Activated CD4-positive, alpha-beta T cell treated with anti-CD3 and anti-CD28 coated beads for 36 hours (primary cell): ENCODE data around the gene CYP26B1. TPM values are rescaled to one million over a fixed set of nuclear protein-coding genes. Genes with fewer than 3 reads are reported as not detected.
A peak's percentile ranks its signal among the peaks of the same experiment; 100 is the strongest.

Source experiments
- ATAC-seq: fragments of 200-7000 bp; cut with Tn5 transposase; one replicate; pipeline ENCODE4 v1.10.0; 2021; ENCODE audit warnings: mild to moderate bottlenecking, moderate library complexity
- CTCF ChIA-PET: fragments of 350-600 bp; sonication (Branson Sonifier 250); formaldehyde crosslinking; loops from one replicate; lab custom pipeline; 2021; ENCODE audit warnings: antibody characterized with exemption; lab: Charles Lee
- POLR2A ChIA-PET: fragments of 350-600 bp; sonication (Branson Sonifier 250); formaldehyde crosslinking; loops from one replicate; lab custom pipeline; 2021; ENCODE audit warnings: antibody characterized with exemption, inconsistent platforms; lab: Charles Lee
- DNase-seq: peaks from one replicate; pipeline ENCODE4 v3.0.0-alpha.2; 2020
- H3K27ac Mint-ChIP-seq: one replicate; pipeline ENCODE4 v1.8.0; 2021; ENCODE audit warnings: mixed read lengths
- H3K27me3 Mint-ChIP-seq: one replicate; pipeline ENCODE4 v1.8.0; 2021; ENCODE audit warnings: mixed read lengths
- H3K36me3 Mint-ChIP-seq: one replicate; pipeline ENCODE4 v1.8.0; 2021; ENCODE audit warnings: low read depth, mixed read lengths
- H3K4me1 Mint-ChIP-seq: one replicate; pipeline ENCODE4 v1.8.0; 2021; ENCODE audit warnings: mixed read lengths
- H3K4me3 Mint-ChIP-seq: one replicate; pipeline ENCODE4 v1.8.0; 2021; ENCODE audit warnings: mild to moderate bottlenecking, moderate library complexity, mixed read lengths
- H3K9me3 Mint-ChIP-seq: one replicate; pipeline ENCODE4 v1.8.0; 2021; ENCODE audit warnings: low read depth, mixed read lengths
- intact Hi-C, 2 experiments: fragments of 100-400 bp; cut with DNase I in 1 of 2; cut with micrococcal nuclease in 1 of 2; formaldehyde crosslinking; loops; one replicate each; pipeline versions ENCODE4 v1.14.2 to v1.15.1; 2022 to 2024; cut with DNase I, micrococcal nuclease
- total RNA-seq, 2 experiments: library from RNA; stranded (reverse); gene quantifications; one replicate each; pipeline ENCODE4 v1.2.3, GENCODE V29; 2021

The CYP26B1 gene
- total RNA-seq, 2 experiments from 2014 or later, result not detected

DNA sequence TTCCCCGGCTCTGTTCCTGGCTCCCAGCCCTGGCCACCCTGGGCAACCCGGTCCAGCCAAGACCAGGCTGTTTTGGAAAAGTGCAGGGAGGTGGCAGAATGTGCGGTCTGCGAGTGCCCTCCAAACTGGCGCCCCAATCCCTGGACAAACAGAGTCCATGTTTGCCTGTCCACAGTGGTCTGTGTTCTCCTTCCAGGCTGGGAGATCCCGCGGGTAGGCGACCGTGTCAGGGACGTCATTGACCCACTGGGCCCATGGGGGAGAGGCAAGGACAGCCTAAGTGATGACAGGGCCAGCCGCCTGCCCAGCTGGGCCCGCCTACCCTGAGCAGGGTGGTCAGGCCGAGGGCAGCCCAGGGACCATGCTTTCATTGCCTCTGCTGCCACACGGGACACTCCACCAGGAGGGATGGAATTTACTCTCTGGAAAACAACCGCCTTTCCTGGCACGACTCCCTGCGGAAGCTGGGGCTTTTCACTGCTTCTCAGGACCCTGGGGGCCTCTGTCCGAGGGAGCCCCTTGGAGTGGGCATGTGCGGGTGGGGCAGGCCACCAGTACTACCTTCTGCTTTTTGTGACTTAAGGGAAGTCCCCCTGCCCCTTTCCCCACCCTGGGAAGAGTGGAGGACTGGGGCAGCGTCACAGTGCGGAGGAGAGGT is 20.1 kb downstream of the CYP26B1 start:
- ChIA-PET POLR2A (no interaction called here), CTCF (no interaction called here)
- intact Hi-C loops, result no loop called here
- H3K4me1 Mint-ChIP-seq, result no peaks in the 10 kb centered on the region
- ATAC-seq, result no peak
- no peaks in the 10 kb centered on the region for H3K9me3 Mint-ChIP-seq
- H3K36me3 Mint-ChIP-seq, result no peaks in the 10 kb centered on the region
- no peak overlapping the region for H3K4me3 Mint-ChIP-seq
- no peak overlapping the region for H3K27ac Mint-ChIP-seq
- H3K27me3 Mint-ChIP-seq, result peaks cover 8% of the 10 kb centered on the region
- DNase-seq, result no peak

- peaks cover 3% of the 10 kb centered on the region for H3K9me3 Mint-ChIP-seq
- H3K27ac Mint-ChIP-seq, result no peak overlapping the region
- H3K4me1 Mint-ChIP-seq, result no peaks in the 10 kb centered on the region
- DNase-seq (no peak), ATAC-seq (no peak)
- peaks cover 11% of the 10 kb centered on the region for H3K27me3 Mint-ChIP-seq
- CTCF ChIA-PET, result no interaction called here
- POLR2A ChIA-PET, result no interaction called here
- intact Hi-C loops, result no loop called here
- H3K36me3 Mint-ChIP-seq, result no peaks in the 10 kb centered on the region
- H3K4me3 Mint-ChIP-seq, result no peak overlapping the region
Observed at GRCh38 chr2:72126186-72127100, 21.2 kb downstream of the CYP26B1 start.

DNA sequence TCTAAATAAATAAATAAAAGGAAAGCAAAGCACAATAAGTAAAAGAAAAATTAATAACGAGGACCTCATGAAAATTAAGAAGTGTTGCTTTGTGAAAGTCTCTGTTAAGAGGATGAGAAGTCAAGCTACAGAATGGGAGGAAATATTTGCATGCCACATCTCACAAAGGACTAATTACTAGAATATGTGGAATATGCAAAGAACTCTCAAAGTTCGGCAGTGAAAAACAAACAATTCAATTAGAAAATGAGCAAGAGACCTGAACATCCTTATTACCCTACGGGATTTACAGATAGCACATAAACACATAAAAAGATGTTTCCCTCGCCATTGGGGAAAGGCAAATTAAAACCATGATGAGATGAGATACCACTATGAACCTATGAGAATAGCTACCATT is 23.3 kb downstream of the CYP26B1 start:
- ChIA-PET CTCF (no interaction called here), POLR2A (no interaction called here)
- DNase-seq, result no peak
- Mint-ChIP-seq H3K27ac (no peak overlapping the region), H3K9me3 (peaks cover 4% of the 10 kb centered on the region), H3K27me3 (peaks cover 6% of the 10 kb centered on the region), H3K4me3 (no peak overlapping the region), H3K4me1 (no peaks in the 10 kb centered on the region), H3K36me3 (no peaks in the 10 kb centered on the region)
- intact Hi-C loops, result no loop called here
- no peak for ATAC-seq

DNA sequence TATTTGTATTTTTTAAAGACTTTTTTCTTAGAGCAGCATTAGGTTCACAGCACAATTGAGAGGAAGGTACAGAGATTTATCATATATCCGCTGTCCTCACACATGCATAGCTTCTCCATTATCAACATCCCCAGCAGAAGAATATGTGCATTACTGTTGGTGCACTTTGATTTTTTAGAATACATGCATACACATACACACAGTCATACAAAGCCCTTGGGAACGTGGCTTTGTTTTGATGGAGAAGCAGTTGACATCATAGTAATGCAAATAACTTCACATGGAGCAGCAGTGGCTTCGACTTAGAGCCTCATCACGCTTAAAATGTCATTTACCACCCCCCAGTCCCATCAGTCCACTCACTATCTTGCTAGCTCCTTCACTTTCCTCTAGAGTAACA is 26.5 kb downstream of the CYP26B1 start:
- intact Hi-C loops, result no loop called here
- Mint-ChIP-seq H3K4me1 (no peaks in the 10 kb centered on the region), H3K4me3 (no peak overlapping the region), H3K27ac (no peak overlapping the region), H3K36me3 (no peaks in the 10 kb centered on the region), H3K27me3 (peaks cover 6% of the 10 kb centered on the region), H3K9me3 (peaks cover 4% of the 10 kb centered on the region)
- ChIA-PET POLR2A (no interaction called here), CTCF (no interaction called here)
- no peak for ATAC-seq
- DNase-seq, result no peak

DNA sequence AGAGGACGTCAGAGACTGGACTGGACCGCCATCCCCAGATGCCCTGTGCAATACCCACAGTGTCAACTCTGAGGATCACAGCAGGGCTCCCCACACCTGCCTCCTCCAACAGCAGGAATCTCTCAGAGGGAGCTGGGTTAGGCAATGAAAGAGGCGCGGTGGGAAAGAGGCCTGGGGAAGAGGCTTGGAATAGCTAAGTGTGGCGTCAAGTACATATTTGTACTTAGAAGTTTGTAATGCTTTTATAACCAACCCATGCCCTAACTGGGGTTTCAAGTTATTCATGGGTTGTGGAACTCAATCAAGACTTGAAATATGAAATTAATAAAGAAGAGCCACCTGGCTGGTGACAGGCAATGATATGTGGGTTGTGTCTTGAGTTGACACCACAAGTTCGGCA is 28.7 kb downstream of the CYP26B1 start:
- Mint-ChIP-seq H3K27ac (no peak overlapping the region), H3K9me3 (peaks cover 4% of the 10 kb centered on the region), H3K27me3 (peaks cover 6% of the 10 kb centered on the region), H3K36me3 (no peaks in the 10 kb centered on the region), H3K4me3 (no peak overlapping the region), H3K4me1 (no peaks in the 10 kb centered on the region)
- intact Hi-C loops, result no loop called here
- CTCF ChIA-PET, result no interaction called here
- no peak for DNase-seq
- ATAC-seq, result no peak
- POLR2A ChIA-PET, result no interaction called here

DNA sequence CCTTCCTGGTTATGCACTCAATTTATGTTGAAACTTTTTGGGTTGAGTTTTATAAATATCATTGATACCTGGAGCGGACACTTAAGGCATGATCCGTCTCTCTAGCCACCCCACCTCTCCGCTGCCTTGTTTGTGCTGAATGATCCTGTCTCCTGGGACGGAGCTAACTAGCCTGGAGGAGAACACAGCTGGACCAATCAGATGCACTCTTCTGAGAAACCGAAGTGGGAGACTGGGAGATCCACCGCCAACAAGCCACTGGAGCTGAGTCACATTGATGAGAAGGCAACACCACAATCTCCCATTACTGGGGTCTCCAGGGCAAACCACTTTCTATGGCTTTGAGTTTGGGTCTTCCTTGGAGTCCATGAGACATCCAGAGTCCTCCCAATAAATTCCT is 29.3 kb downstream of the CYP26B1 start:
- H3K27me3 Mint-ChIP-seq, result peaks cover 6% of the 10 kb centered on the region
- intact Hi-C loops, result no loop called here
- no peaks in the 10 kb centered on the region for H3K36me3 Mint-ChIP-seq
- H3K9me3 Mint-ChIP-seq, result peaks cover 4% of the 10 kb centered on the region
- no peak for ATAC-seq
- CTCF ChIA-PET, result no interaction called here
- POLR2A ChIA-PET, result no interaction called here
- H3K27ac Mint-ChIP-seq, result no peak overlapping the region
- no peak overlapping the region for H3K4me3 Mint-ChIP-seq
- no peaks in the 10 kb centered on the region for H3K4me1 Mint-ChIP-seq
- no peak for DNase-seq

DNA sequence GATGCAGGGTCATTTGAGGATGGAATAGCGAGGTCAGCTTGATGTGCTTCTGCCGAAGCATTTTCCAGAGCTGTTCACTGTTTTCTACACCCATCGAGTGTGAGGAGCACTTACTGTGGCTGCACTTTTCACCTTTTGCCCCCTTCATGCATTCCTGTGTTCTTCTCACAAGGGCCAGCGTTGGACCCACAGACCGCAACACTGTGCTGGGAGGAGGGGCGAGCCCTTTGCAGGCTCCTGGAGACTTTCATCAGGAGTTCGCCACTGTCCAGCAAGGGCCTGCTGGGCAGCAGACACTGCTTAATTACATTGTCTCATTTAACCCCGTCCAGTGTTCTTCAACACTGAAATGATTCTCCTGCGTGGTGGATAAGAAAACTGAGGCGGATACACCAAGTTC is 29.9 kb downstream of the CYP26B1 start:
- ATAC-seq (no peak), DNase-seq (no peak)
- POLR2A ChIA-PET, result no interaction called here
- Mint-ChIP-seq H3K4me1 (no peaks in the 10 kb centered on the region), H3K4me3 (no peak overlapping the region), H3K27me3 (peaks cover 6% of the 10 kb centered on the region), H3K36me3 (no peaks in the 10 kb centered on the region), H3K9me3 (peaks cover 4% of the 10 kb centered on the region), H3K27ac (no peak overlapping the region)
- intact Hi-C loops, result no loop called here
- CTCF ChIA-PET, result no interaction called here

DNA sequence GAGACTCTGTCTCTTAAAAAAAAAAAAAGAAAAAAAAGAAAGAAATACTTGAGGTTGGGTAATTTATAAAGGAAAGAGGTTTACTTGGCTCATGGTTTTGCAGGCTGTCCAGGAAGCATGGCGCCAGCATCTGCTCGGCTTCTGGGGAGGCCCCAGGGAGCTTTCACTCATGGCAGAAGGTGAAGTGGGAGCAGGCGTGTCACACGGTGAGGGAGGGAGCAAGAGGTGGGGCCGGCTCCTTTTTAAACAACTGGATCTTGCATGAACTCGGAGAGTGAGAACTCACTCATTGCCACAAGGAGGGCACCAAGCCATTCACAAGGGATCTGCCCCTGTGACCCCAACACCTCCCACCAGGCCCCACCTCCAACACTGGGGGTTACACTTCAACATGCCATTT is 30.6 kb downstream of the CYP26B1 start:
- intact Hi-C loops, result no loop called here
- Mint-ChIP-seq H3K27ac (no peak overlapping the region), H3K4me3 (no peak overlapping the region), H3K4me1 (no peaks in the 10 kb centered on the region), H3K9me3 (peaks cover 4% of the 10 kb centered on the region), H3K36me3 (no peaks in the 10 kb centered on the region), H3K27me3 (peaks cover 3% of the 10 kb centered on the region)
- ChIA-PET CTCF (interaction anchor here (0.6 kb wide), 1 partner anchor 1024 kb away, joined by 3 read pairs; no protein-coding TSS in a partner anchor), POLR2A (no interaction called here)
- no peak for ATAC-seq
- no peak for DNase-seq

DNA sequence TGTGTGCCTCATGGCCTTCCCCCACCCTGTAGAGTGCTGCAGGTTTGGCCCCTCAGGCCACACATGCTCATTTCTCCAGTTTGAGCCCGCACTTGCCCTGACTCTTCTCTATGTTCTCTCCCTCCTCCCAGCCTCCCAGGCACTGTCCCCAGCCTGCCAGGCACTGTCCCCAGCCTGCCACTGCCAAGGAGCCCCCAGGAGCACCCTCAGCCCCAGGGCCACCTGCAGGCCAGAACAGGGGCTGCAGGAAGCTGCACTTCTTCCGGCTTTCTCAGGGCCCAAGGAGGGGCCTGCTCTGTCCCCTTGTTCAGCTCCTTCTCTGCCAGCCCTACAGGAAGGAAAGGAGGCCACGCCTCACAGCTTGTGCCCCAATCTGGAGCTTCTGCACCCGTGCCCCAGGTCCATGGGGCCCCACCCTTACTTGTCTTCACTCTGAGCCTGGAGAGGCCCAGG is 31.6 kb downstream of the CYP26B1 start:
- POLR2A ChIA-PET, result no interaction called here
- Mint-ChIP-seq H3K4me3 (no peak overlapping the region), H3K9me3 (no peaks in the 10 kb centered on the region), H3K4me1 (no peaks in the 10 kb centered on the region), H3K27ac (no peak overlapping the region), H3K27me3 (no peaks in the 10 kb centered on the region), H3K36me3 (no peaks in the 10 kb centered on the region)
- DNase-seq, result no peak
- CTCF ChIA-PET, result no interaction called here
- peak; percentile 26 for ATAC-seq
- intact Hi-C loops, result no loop called here

GRCh38 chr2:72115110-72116080 is 32.3 kb downstream of the CYP26B1 start:
- intact Hi-C loops, result no loop called here
- Mint-ChIP-seq H3K36me3 (no peaks in the 10 kb centered on the region), H3K9me3 (no peaks in the 10 kb centered on the region), H3K4me3 (no peak overlapping the region), H3K4me1 (no peaks in the 10 kb centered on the region), H3K27me3 (no peaks in the 10 kb centered on the region), H3K27ac (no peak overlapping the region)
- POLR2A ChIA-PET, result no interaction called here
- CTCF ChIA-PET, result interaction anchor here (0.6 kb wide), 1 partner anchor 33 kb away, joined by 3 read pairs; the partner anchor contains the start of gene CYP26B1
- DNase-seq (no peak), ATAC-seq (no peak)

GRCh38 chr2:72114693-72115051 is 33.0 kb downstream of the CYP26B1 start:
- H3K4me3 Mint-ChIP-seq, result no peak overlapping the region
- ATAC-seq (no peak), DNase-seq (no peak)
- no peaks in the 10 kb centered on the region for H3K9me3 Mint-ChIP-seq
- H3K4me1 Mint-ChIP-seq, result no peaks in the 10 kb centered on the region
- peaks cover 3% of the 10 kb centered on the region for H3K27me3 Mint-ChIP-seq
- no peaks in the 10 kb centered on the region for H3K36me3 Mint-ChIP-seq
- H3K27ac Mint-ChIP-seq, result no peak overlapping the region
- ChIA-PET CTCF (interaction anchor here (0.6 kb wide), 1 partner anchor 33 kb away, joined by 3 read pairs; the partner anchor contains the start of gene CYP26B1), POLR2A (no interaction called here)
- intact Hi-C loops, result no loop called here
